ENCODE data around the gene FAM162B. TPM values are rescaled to one million over a fixed set of nuclear protein-coding genes. Genes with fewer than 3 reads are reported as not detected.

The FAM162B gene
- total and polyA plus RNA-seq, 8 donors: 1.4 to 7.7 (median 3.2) TPM; not detected in 4

- Histone ChIP-seq H3K9me3 (no peaks in the 10 kb centered on the region), H3K36me3 (peaks cover 2 to 85% (median 75%) of the 10 kb centered on the region in 4 donors), H3K4me1 (no peaks in the 10 kb centered on the region), H3K4me3 (no peak overlapping the region), H3K27ac (no peak overlapping the region), H3K27me3 (no peaks in the 10 kb centered on the region)
- DNase-seq: no peak
- TF ChIP-seq CTCF (IDR thresholded peaks at IDR 0.05): no peak
- no peak for TF ChIP-seq POLR2AphosphoS5 (IDR thresholded peaks at IDR 0.05)
- TF ChIP-seq EP300 (IDR thresholded peaks at IDR 0.05): no peak
- no peak for TF ChIP-seq POLR2A (IDR thresholded peaks at IDR 0.05)
- intact Hi-C loops (cut with DNase I; ENCODE audit: low total_unique reads): no loop called here
Measured at GRCh38 chr6:116730513-116730912, 35.0 kb downstream of the FAM162B start.

- intact Hi-C loops (cut with DNase I; ENCODE audit: low total_unique reads): no loop called here
- Histone ChIP-seq H3K4me3 (no peak overlapping the region), H3K36me3 (peaks cover 2 to 97% (median 89%) of the 10 kb centered on the region in 4 donors), H3K27me3 (no peaks in the 10 kb centered on the region), H3K27ac (no peak overlapping the region), H3K9me3 (no peaks in the 10 kb centered on the region), H3K4me1 (no peaks in the 10 kb centered on the region)
- no peak for DNase-seq
- TF ChIP-seq POLR2AphosphoS5 (IDR thresholded peaks at IDR 0.05): no peak
- no peak for TF ChIP-seq CTCF (IDR thresholded peaks at IDR 0.05)
- no peak for TF ChIP-seq POLR2A (IDR thresholded peaks at IDR 0.05)
- no peak for TF ChIP-seq EP300 (IDR thresholded peaks at IDR 0.05)
Measured at GRCh38 chr6:116726947-116727346, 38.6 kb downstream of the FAM162B start.

- Histone ChIP-seq H3K27ac (no peak overlapping the region), H3K4me1 (no peaks in the 10 kb centered on the region), H3K4me3 (no peak overlapping the region), H3K36me3 (peaks cover 11 to 79% (median 75%) of the 10 kb centered on the region in 4 donors), H3K9me3 (peaks cover 0 to 3% (median 0%) of the 10 kb centered on the region in 4 donors), H3K27me3 (no peaks in the 10 kb centered on the region)
- no peak for DNase-seq
- 93 to 100% (median 96%) methylated on average over 2 of the region's 2 CpGs for WGBS, 5 donors
- intact Hi-C loops (cut with DNase I; ENCODE audit: low total_unique reads): no loop called here
- TF ChIP-seq POLR2AphosphoS5 (IDR thresholded peaks at IDR 0.05): no peak
- TF ChIP-seq CTCF (IDR thresholded peaks at IDR 0.05): no peak
- no peak for TF ChIP-seq EP300 (IDR thresholded peaks at IDR 0.05)
- no peak for TF ChIP-seq POLR2A (IDR thresholded peaks at IDR 0.05)
Measured at GRCh38 chr6:116714761-116715160, 50.8 kb downstream of the FAM162B start.

GRCh38 chr6:116714296-116714695 lies 51.2 kb downstream of the FAM162B start:
- no peak for DNase-seq
- no peaks in the 10 kb centered on the region for H3K4me1 ChIP-seq
- H3K36me3 ChIP-seq: peaks cover 11 to 78% (median 73%) of the 10 kb centered on the region in 4 donors
- TF ChIP-seq POLR2A (IDR thresholded peaks at IDR 0.05) (no peak), EP300 (IDR thresholded peaks at IDR 0.05) (no peak), POLR2AphosphoS5 (IDR thresholded peaks at IDR 0.05) (no peak), CTCF (IDR thresholded peaks at IDR 0.05) (no peak)
- H3K9me3 ChIP-seq: peaks cover 0 to 3% (median 0%) of the 10 kb centered on the region in 4 donors
- intact Hi-C loops (cut with DNase I; ENCODE audit: low total_unique reads): no loop called here
- WGBS, 5 donors: 90 to 100% (median 96%) methylated on average over 1 of the region's 1 CpG
- H3K27ac ChIP-seq: no peak overlapping the region
- no peaks in the 10 kb centered on the region for H3K27me3 ChIP-seq
- no peak overlapping the region for H3K4me3 ChIP-seq
